H9 (cell line): ENCODE results near the gene AFF4. TPM values are rescaled to one million over a fixed set of nuclear protein-coding genes. Genes with fewer than 3 reads are reported as not detected.

Source experiments
- DNase-seq: peaks from one replicate; pipeline ENCODE4 v3.0.0-alpha.2; 2017
- H2AFZ ChIP-seq: one replicate; pipeline ENCODE4 v1.6.1; 2013; ENCODE audit warnings: mild to moderate bottlenecking, low read length, control low read depth, moderate library complexity
- H2AK5ac ChIP-seq: 2 replicates; pipeline ENCODE4 v1.6.1; 2013; ENCODE audit warnings: low read length, control low read depth, mixed read lengths; ENCODE audit not compliant: insufficient read length
- H2BK120ac ChIP-seq: one replicate; pipeline ENCODE4 v1.6.1; 2013; ENCODE audit warnings: low read depth, mild to moderate bottlenecking, low read length, control low read depth, inconsistent platforms; ENCODE audit not compliant: poor library complexity, severe bottlenecking
- H2BK12ac ChIP-seq: 2 replicates; pipeline ENCODE4 v1.6.1; 2013; ENCODE audit warnings: low read length, control low read depth, mixed read lengths, low read depth; ENCODE audit not compliant: insufficient read length
- H2BK15ac ChIP-seq: 2 replicates; pipeline ENCODE4 v1.6.1; 2013; ENCODE audit warnings: low read depth, low read length, control low read depth
- H2BK20ac ChIP-seq: one replicate; pipeline ENCODE4 v1.6.1; 2013; ENCODE audit warnings: low read depth, mild to moderate bottlenecking, low read length, control low read depth, inconsistent platforms; ENCODE audit not compliant: poor library complexity, severe bottlenecking
- H2BK5ac ChIP-seq: 2 replicates; pipeline ENCODE4 v1.6.1; 2013; ENCODE audit warnings: low read length, control low read depth, mixed read lengths; ENCODE audit not compliant: insufficient read length
- H3K14ac ChIP-seq: 2 replicates; pipeline ENCODE4 v1.6.1; 2013; ENCODE audit warnings: low read length, control low read depth; ENCODE audit not compliant: insufficient read depth
- H3K18ac ChIP-seq: 2 replicates; pipeline ENCODE4 v1.6.1; 2013; ENCODE audit warnings: low read depth, mild to moderate bottlenecking, mixed read lengths, low read length, control low read depth; ENCODE audit not compliant: insufficient read length
- H3K23ac ChIP-seq: 2 replicates; pipeline ENCODE4 v1.6.1; 2013; ENCODE audit warnings: low read length, control low read depth, mixed read lengths, low read depth; ENCODE audit not compliant: insufficient read length
- H3K23me2 ChIP-seq: 2 replicates; pipeline ENCODE4 v1.6.1; 2013; ENCODE audit warnings: low read depth, mild to moderate bottlenecking, mixed read lengths, low read length, control low read depth; ENCODE audit not compliant: insufficient read length, poor library complexity, severe bottlenecking
- H3K27ac ChIP-seq: 2 replicates; pipeline ENCODE4 v1.5.1; 2013; ENCODE audit warnings: low read length, control low read depth, mixed read lengths, low read depth; ENCODE audit not compliant: insufficient read length
- H3K27me3 ChIP-seq: 2 replicates; pipeline ENCODE4 v1.6.1; 2013; ENCODE audit warnings: low read length, control low read depth, inconsistent platforms; ENCODE audit not compliant: insufficient read depth
- H3K4ac ChIP-seq: 2 replicates; pipeline ENCODE4 v1.6.1; 2013; ENCODE audit warnings: low read depth, mild to moderate bottlenecking, control low read depth, inconsistent platforms, low read length, moderate library complexity
- H3K4me1 ChIP-seq: 2 replicates; pipeline ENCODE4 v1.6.1; 2013; ENCODE audit warnings: low read length, control low read depth, inconsistent platforms; ENCODE audit not compliant: insufficient read depth
- H3K4me2 ChIP-seq: 2 replicates; pipeline ENCODE4 v1.6.1; 2013; ENCODE audit warnings: low read length, control low read depth, mixed read lengths; ENCODE audit not compliant: insufficient read length, insufficient read depth
- H3K56ac ChIP-seq: 2 replicates; pipeline ENCODE4 v1.6.1; 2013; ENCODE audit warnings: low read depth, mild to moderate bottlenecking, mixed read lengths, low read length, control low read depth; ENCODE audit not compliant: insufficient read length
- H3K79me1 ChIP-seq: 2 replicates; pipeline ENCODE4 v1.6.1; 2013; ENCODE audit warnings: low read depth, mild to moderate bottlenecking, moderate library complexity, low read length, control low read depth, inconsistent platforms; ENCODE audit not compliant: insufficient read depth, poor library complexity, severe bottlenecking
- H3K79me2 ChIP-seq: 2 replicates; pipeline ENCODE4 v1.6.1; 2013; ENCODE audit warnings: low read length, control low read depth, inconsistent platforms; ENCODE audit not compliant: insufficient read depth
- H3K9ac ChIP-seq: 2 replicates; pipeline ENCODE4 v1.6.1; 2013; ENCODE audit warnings: low read length, control low read depth, mixed read lengths; ENCODE audit not compliant: insufficient read length; ENCODE audit errors: extremely low read depth
- H3K9me3 ChIP-seq: one replicate; pipeline ENCODE4 v1.6.1; 2013; ENCODE audit warnings: low read depth, low read length, inconsistent platforms; ENCODE audit not compliant: control insufficient read depth
- H3T11ph ChIP-seq: one replicate; pipeline ENCODE4 v1.6.1; 2013; ENCODE audit warnings: mild to moderate bottlenecking, low read length, control low read depth, inconsistent platforms
- H4K20me1 ChIP-seq: one replicate; pipeline ENCODE4 v1.6.1; 2013; ENCODE audit not compliant: control insufficient read depth, insufficient read length, insufficient read depth
- H4K5ac ChIP-seq: 2 replicates; pipeline ENCODE4 v1.6.1; 2013; ENCODE audit warnings: low read depth, mild to moderate bottlenecking, mixed read lengths, low read length, control low read depth; ENCODE audit not compliant: insufficient read length
- H4K8ac ChIP-seq: replicated peaks from 2 replicates; pipeline ENCODE4 v1.6.1; 2013; ENCODE audit warnings: low read length, control low read depth, mixed read lengths, low read depth; ENCODE audit not compliant: insufficient read length
- H4K91ac ChIP-seq: 2 replicates; pipeline ENCODE4 v1.6.1; 2013; ENCODE audit warnings: low read depth, mild to moderate bottlenecking, moderate library complexity, mixed read lengths, low read length, control low read depth; ENCODE audit not compliant: insufficient read length
- H3K27ac Mint-ChIP-seq, 3 experiments: 2 replicates in 2 of 3; 3 replicates in 1 of 3; pipeline ENCODE4 v1.8.0; 2020 to 2021; ENCODE audit warnings: mixed read lengths in 3 of 3, mild to moderate bottlenecking in 1 of 3, moderate library complexity in 1 of 3
- H3K27me3 Mint-ChIP-seq: 2 replicates; pipeline ENCODE4 v1.8.0; 2021; ENCODE audit warnings: low read depth, mild to moderate bottlenecking, moderate library complexity, mixed read lengths
- H3K36me3 Mint-ChIP-seq, 3 experiments: 2 replicates in 2 of 3; 3 replicates in 1 of 3; pipeline ENCODE4 v1.8.0; 2020 to 2021; ENCODE audit warnings: low read depth in 3 of 3, mixed read lengths in 3 of 3; ENCODE audit not compliant: insufficient read depth in 1 of 3
- H3K4me1 Mint-ChIP-seq, 2 experiments: 2 replicates each; pipeline ENCODE4 v1.8.0; 2020; ENCODE audit warnings: mixed read lengths in 2 of 2
- H3K4me3 Mint-ChIP-seq, 2 experiments: 2 replicates in 1 of 2; 3 replicates in 1 of 2; pipeline ENCODE4 v1.8.0; 2020 to 2021; ENCODE audit warnings: mild to moderate bottlenecking in 2 of 2, mixed read lengths in 2 of 2, moderate library complexity in 1 of 2
- H3K9me3 Mint-ChIP-seq, 2 experiments: 2 replicates in 1 of 2; 3 replicates in 1 of 2; pipeline ENCODE4 v1.8.0; 2020; ENCODE audit warnings: mild to moderate bottlenecking in 2 of 2, mixed read lengths in 2 of 2, moderate library complexity in 1 of 2
- WGBS: extraction: QIAGEN DNeasy Blood & Tissue Kit; methylation state at CpG from one replicate; pipeline ENCODE4 v1.1.7; 2013; ENCODE audit warnings: missing lambda C conversion rate, low lambda C conversion rate, mixed read lengths; ENCODE audit not compliant: insufficient read length; ENCODE audit errors: extremely low coverage; 5-methylcytosine and 5-hydroxymethylcytosine counted together
- total RNA-seq: library from RNA; stranded (reverse); gene quantifications from 2 replicates; pipeline ENCODE4 v1.2.1, GENCODE V29; 2021
- TF ChIP-seq, protein P1 (sequence below): fragments of 200-600 bp; sonication (generic); conservative IDR thresholded peaks from 3 replicates; pipeline ENCODE4 v1.8.0; 2021; ENCODE audit warnings: antibody characterized with exemption, mild to moderate bottlenecking

Gene AFF4
- total RNA-seq, 1 experiment from 2014 or later, result 73.2 TPM

DNA sequence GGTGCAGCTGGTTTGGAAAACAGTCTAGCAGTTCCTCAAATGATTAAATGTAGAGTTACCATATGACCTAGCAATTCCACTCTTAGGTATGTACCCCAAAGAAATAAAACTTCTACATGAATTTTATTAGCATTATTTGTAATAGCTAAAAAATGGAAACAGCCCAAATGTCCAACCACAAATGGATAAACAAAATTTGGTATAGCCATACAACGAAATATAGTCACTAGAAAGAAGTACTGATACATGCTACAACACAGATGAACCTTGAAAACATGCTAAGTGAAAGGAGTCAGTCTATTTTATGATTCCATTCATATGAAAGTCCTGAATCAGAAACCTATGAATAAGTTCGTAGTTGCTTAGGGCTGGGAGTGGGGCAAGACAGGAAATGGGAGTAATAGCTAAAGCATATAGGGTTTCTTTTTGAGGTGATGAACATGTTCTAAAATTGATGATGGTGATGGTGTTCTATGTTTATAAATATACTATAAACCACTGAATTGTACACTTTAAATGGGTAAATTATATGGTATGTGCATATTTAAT lies 103.5 kb downstream of the AFF4 start:
- Histone ChIP-seq H2AK5ac (no peak overlapping the region), H3K18ac (no peak overlapping the region), H2BK15ac (no peak overlapping the region), H2AFZ (no peak overlapping the region), H3K4me1 (no peaks in the 10 kb centered on the region), H3K79me1 (no peaks in the 10 kb centered on the region), H2BK20ac (no peak overlapping the region), H3K4ac (no peak overlapping the region), H4K8ac (no peak overlapping the region), H4K20me1 (no peaks in the 10 kb centered on the region), H3K23ac (no peak overlapping the region), H3K27ac (no peak overlapping the region), H3K23me2 (no peaks in the 10 kb centered on the region), H3K79me2 (no peaks in the 10 kb centered on the region), H3K9ac (no peak overlapping the region), H2BK12ac (no peak overlapping the region), H4K5ac (no peak overlapping the region), H2BK5ac (no peak overlapping the region), H3K9me3 (no peaks in the 10 kb centered on the region), H3K4me2 (no peak overlapping the region), H3T11ph (no peak overlapping the region), H3K56ac (no peak overlapping the region), H3K27me3 (no peaks in the 10 kb centered on the region), H4K91ac (no peak overlapping the region), H2BK120ac (no peak overlapping the region), H3K14ac (no peak overlapping the region)
- Mint-ChIP-seq H3K27me3 (peaks cover 2% of the 10 kb centered on the region), H3K4me1 (peaks cover 11 to 13% of the 10 kb centered on the region in 2 experiments), H3K36me3 (no peaks in the 10 kb centered on the region), H3K9me3 (no peaks in the 10 kb centered on the region), H3K4me3 (no peak overlapping the region), H3K27ac (no peak overlapping the region)
- TF ChIP-seq, protein P1, sequence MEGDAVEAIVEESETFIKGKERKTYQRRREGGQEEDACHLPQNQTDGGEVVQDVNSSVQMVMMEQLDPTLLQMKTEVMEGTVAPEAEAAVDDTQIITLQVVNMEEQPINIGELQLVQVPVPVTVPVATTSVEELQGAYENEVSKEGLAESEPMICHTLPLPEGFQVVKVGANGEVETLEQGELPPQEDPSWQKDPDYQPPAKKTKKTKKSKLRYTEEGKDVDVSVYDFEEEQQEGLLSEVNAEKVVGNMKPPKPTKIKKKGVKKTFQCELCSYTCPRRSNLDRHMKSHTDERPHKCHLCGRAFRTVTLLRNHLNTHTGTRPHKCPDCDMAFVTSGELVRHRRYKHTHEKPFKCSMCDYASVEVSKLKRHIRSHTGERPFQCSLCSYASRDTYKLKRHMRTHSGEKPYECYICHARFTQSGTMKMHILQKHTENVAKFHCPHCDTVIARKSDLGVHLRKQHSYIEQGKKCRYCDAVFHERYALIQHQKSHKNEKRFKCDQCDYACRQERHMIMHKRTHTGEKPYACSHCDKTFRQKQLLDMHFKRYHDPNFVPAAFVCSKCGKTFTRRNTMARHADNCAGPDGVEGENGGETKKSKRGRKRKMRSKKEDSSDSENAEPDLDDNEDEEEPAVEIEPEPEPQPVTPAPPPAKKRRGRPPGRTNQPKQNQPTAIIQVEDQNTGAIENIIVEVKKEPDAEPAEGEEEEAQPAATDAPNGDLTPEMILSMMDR, result no peak
- no peak for DNase-seq
- no CpG with 5 or more reads among the region's 2 CpGs for WGBS
